K562 (cell line): ENCODE measurements around the gene NT5C. TPM values are rescaled to one million over a fixed set of nuclear protein-coding genes. Genes with fewer than 3 reads are reported as not detected.
A peak's percentile ranks its signal among the peaks of the same experiment; 100 is the strongest.

Experiments used
- ATF1 ChIP-seq, 2 experiments: fragments of 450-650 bp in 1 of 2; IDR thresholded peaks; 2 replicates each; pipeline ENCODE4 v1.6.1; 2016; ENCODE audit warnings: missing compliant biosample characterization in 1 of 2, missing genetic modification characterization in 1 of 2
- CHD2 ChIP-seq: IDR thresholded peaks from 2 replicates; pipeline ENCODE4 v1.6.1; 2011; ENCODE audit warnings: low read depth, low read length
- CTCF ChIP-seq, 3 experiments: IDR thresholded peaks in 2 of 3; conservative IDR thresholded peaks in 1 of 3; 2 replicates each; pipeline ENCODE4 v1.5.1; 2011 to 2012; ENCODE audit warnings: low read length in 3 of 3, mild to moderate bottlenecking in 3 of 3, control low read depth in 2 of 3, improper control_type of control experiment in 1 of 3, inconsistent platforms in 1 of 3, low read depth in 1 of 3, mixed read lengths in 1 of 3, moderate library complexity in 1 of 3; ENCODE audit not compliant: insufficient read depth in 2 of 3
- HDAC8 ChIP-seq: fragments of 450-650 bp; IDR thresholded peaks from 2 replicates; pipeline ENCODE4 v1.6.1; 2016; ENCODE audit warnings: mild to moderate bottlenecking, missing genetic modification characterization, moderate library complexity, missing compliant biosample characterization
- JUND ChIP-seq, 2 experiments: IDR thresholded peaks; 2 replicates in 1 of 2; 3 replicates in 1 of 2; pipeline ENCODE4 v1.6.1; 2011; ENCODE audit warnings: borderline replicate concordance in 2 of 2, low read depth in 2 of 2, low read length in 2 of 2, improper control_type of control experiment in 1 of 2, missing biosample characterization in 1 of 2, missing genetic modification characterization in 1 of 2, missing genetic modification reagents in 1 of 2
- MEF2A ChIP-seq: IDR thresholded peaks from 2 replicates; pipeline ENCODE4 v1.6.1; 2011; ENCODE audit warnings: low read depth, mild to moderate bottlenecking, low read length, moderate library complexity; ENCODE audit not compliant: control insufficient read depth
- PHF8 ChIP-seq: fragments of 200-600 bp; sonication (generic); IDR thresholded peaks from 2 replicates; pipeline ENCODE4 v1.6.1; 2012; ENCODE audit warnings: mixed run types, mild to moderate bottlenecking, inconsistent platforms, low read length, moderate library complexity, borderline replicate concordance
- RBM14 ChIP-seq: fragments of 200-400 bp; formaldehyde crosslinking; IDR thresholded peaks from 2 replicates; pipeline ENCODE4 v1.6.1; 2018; ENCODE audit warnings: low read depth, mild to moderate bottlenecking, low read length, moderate library complexity, borderline replicate concordance; ENCODE audit not compliant: insufficient read depth
- SMAD4 ChIP-seq: fragments of 250-450 bp; sonication (Bioruptor Pico); conservative IDR thresholded peaks from 2 replicates; pipeline ENCODE4 v1.8.0; 2021; ENCODE audit warnings: inconsistent platforms, mild to moderate bottlenecking, moderate library complexity
- SRF ChIP-seq, 2 experiments: fragments of 250-450, 450-650 bp in 1 of 2; sonication (Bioruptor Pico) in 1 of 2; sonication (generic) in 1 of 2; formaldehyde crosslinking; IDR thresholded peaks; 2 replicates each; pipeline versions ENCODE4 v1.5.0 to v1.5.1; 2020 to 2022; ENCODE audit warnings: mild to moderate bottlenecking in 1 of 2, missing genetic modification reagents in 1 of 2
- VEZF1 ChIP-seq: fragments of 200-800 bp; sonication (Bioruptor generic); IDR thresholded peaks from 2 replicates; pipeline ENCODE4 v1.6.1; 2017; ENCODE audit warnings: missing genetic modification characterization, missing compliant biosample characterization
- polyA plus RNA-seq, 8 experiments: library from polyadenylated mRNA; depleted of rRNA in 4 of 8; stranded (reverse) in 5 of 8; unstranded in 3 of 8; fragments of >200 nt; fragmentation: Nextera tagmentation in 2 of 8; fragmentation: Illumina TruSeq in 1 of 8; extraction: Ambion mirVana in 2 of 8; extraction: Trizol in 1 of 8; gene quantifications; 2 replicates each; pipeline versions ENCODE4 v1.2.1 to v1.2.3, GENCODE V29; 2011 to 2014; ENCODE audit warnings: inconsistent platforms in 1 of 8, missing spikeins in 1 of 8
- total RNA-seq, 7 experiments: library from RNA; depleted of rRNA in 6 of 7; stranded (reverse); fragments of >200 nt in 6 of 7; fragmentation: Illumina TruSeq in 2 of 7; extraction: Trizol in 2 of 7; gene quantifications; 2 replicates each; pipeline versions ENCODE4 v1.2.1 to v1.2.3, GENCODE V29; 2011 to 2021; ENCODE audit warnings: low replicate concordance in 1 of 7

The NT5C gene
- total and polyA plus RNA-seq, 9 of the 15 experiments (the other 6 are each of a cell fraction or from before 2014, with no cell fraction given): 2.9 to 205 (median 45.0) TPM

GRCh38 chr17:75109407-75110233 lies 21.9 kb downstream of the NT5C start, which contains the start of gene ARMC7 (continued):
- TF ChIP-seq VEZF1 (CRISPR knock-in tag) (peak; percentile 78), PHF8 (peak; percentile 77; the same call in 1 of the 2 replicates), SMAD4 (0 out of 2 replicates have a peak, but pooled peaks have one; percentile 58), CHD2 (no peak), CTCF (IDR thresholded peaks at IDR 0.05 in 2 of 3, conservative IDR thresholded peaks at IDR 0.05 in 1 of 3; ENCODE audit: insufficient read depth in 2 of 3, low read depth in 1 of 3, low read length in 3 of 3) (peak in 1 of 3 experiments; percentile 24; a peak in 1 of 6 replicates), SRF (CRISPR knock-in tag; IDR thresholded peaks at IDR 0.05) (0 out of 4 replicates have a peak, but pooled peaks have one; percentile 17 to 35), RBM14 (no peak), JUND (IDR thresholded peaks at IDR 0.05; ENCODE audit: borderline replicate concordance, low read depth, low read length) (peak; percentile 24; the same call in 1 of the 2 replicates), JUND (tag; IDR thresholded peaks at IDR 0.05; ENCODE audit: borderline replicate concordance, low read depth, low read length) (no peak; the same call in 2 of the 3 replicates), MEF2A (no peak), HDAC8 (no peak), ATF1 (CRISPR knock-in tag; IDR thresholded peaks at IDR 0.05) (no peak), ATF1 (tag; IDR thresholded peaks at IDR 0.05) (0 out of 2 replicates have a peak, but pooled peaks have one; percentile 16)
